Cortex of kidney (tissue), 1 donor: ENCODE results near the gene PTPN20.
"Not testable (repeated sequence)": the region's sequence is repeated elsewhere in the genome, so short reads cannot be mapped to it uniquely, and the experiment has no call there.

Experiments
- DNase-seq: peaks from one replicate; lab custom pipeline; 2025; lab: John Stamatoyannopoulos, UW

Gene PTPN20, protein sequence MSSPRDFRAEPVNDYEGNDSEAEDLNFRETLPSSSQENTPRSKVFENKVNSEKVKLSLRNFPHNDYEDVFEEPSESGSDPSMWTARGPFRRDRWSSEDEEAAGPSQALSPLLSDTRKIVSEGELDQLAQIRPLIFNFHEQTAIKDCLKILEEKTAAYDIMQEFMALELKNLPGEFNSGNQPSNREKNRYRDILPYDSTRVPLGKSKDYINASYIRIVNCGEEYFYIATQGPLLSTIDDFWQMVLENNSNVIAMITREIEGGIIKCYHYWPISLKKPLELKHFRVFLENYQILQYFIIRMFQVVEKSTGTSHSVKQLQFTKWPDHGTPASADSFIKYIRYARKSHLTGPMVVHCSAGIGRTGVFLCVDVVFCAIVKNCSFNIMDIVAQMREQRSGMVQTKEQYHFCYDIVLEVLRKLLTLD

DNA sequence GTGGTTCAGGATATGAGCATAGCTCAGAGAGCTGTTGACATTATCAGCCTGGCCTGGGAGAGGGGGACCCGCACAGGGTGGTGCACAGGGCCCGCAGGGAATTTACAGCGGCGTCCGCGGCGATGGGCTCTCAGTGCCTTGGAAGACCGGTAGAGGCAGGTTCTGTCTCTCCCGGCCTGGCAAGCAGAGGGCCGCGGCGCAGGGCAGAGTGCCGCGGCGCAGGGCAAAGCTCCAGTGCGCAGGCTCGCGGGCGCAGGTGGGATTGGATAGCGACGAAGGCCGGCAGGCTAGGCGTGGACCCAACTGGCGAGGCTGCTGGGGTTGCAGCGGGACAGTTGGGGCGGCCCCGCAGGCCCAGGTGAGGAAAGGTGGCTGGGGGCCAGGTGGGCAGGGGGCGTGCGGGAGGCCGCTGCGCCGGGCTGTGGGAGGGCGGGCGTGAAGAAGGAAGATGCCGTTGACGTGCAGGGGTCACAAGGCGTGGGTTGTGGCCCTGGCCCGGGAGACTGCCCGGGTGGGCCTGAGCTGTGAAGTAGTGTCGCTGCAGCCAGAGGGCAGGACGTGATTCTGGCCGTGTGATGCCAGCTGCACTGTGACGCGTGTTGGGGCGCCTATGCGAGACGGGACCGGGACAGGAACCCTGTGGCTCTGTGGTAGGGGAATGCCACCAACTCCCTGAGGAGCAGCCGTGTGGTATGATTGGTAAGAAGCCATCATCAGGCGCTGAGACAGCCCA, at the start of gene PTPN20:
PTPN20 (plus strand) TSS at position 285 of the 733 bp plus-strand sequence. CDS start 21,072 bp downstream, outside the sequence.
- DNase-seq = not testable (repeated sequence)

DNA sequence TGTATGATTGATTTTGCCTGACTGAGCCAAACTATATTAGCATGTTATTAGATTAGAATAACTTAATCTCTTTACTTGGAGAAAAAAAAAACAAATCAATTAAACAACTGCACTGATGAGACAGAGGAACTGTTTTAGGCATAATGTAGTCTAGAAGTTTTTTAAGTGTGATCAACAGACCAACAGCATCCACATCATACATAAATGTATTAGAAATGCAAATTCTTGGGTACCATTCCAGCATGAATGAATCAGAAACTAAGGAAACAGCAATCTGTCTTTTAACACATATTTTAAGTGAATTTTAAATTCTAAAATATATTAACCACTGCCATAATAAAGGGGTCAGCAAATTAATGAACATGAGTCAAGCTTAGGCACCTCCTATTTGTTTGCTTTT, 41.5 kb upstream of the PTPN20 start:
- DNase-seq = not testable (repeated sequence)

DNA sequence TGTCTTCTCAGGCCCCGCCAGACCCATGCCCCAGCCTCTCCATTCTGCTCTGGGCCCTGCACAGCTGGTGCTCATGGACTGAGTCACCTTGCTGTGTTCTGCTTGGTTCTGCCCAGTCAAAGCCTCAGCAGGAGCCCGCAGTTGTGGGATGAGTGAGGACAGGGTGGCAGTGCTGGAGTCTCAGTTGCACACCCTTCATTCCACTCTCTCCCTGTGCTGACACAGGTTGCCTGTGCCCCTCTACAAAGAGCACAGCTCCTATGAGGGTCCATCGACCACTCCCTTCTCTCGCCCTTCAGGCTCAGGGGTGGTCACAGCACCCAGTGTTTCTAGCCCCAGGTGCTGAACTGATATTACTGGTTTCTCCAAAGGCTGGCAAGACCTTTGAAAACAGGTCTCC, 39.6 kb upstream of the PTPN20 start:
- DNase-seq = not testable (repeated sequence)

DNA sequence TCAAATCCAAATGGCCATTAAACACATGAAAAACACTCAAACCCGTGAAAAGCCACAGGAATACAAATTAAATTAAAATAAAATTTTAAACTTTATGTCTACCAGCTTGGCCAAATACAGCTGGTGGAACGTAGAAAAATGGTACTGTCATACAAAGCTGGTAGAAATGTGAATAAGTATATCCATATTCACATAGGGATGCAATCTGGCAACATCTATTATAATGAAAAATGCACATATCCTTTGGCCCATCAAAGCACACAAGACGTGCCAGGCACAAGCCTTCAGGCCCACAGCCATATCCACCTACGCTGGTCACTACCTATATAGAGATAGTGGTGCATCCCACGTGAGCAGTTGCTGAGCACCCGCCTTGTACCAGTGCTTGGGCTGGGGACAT, 35.9 kb upstream of the PTPN20 start:
- DNase-seq = not testable (repeated sequence)

DNA sequence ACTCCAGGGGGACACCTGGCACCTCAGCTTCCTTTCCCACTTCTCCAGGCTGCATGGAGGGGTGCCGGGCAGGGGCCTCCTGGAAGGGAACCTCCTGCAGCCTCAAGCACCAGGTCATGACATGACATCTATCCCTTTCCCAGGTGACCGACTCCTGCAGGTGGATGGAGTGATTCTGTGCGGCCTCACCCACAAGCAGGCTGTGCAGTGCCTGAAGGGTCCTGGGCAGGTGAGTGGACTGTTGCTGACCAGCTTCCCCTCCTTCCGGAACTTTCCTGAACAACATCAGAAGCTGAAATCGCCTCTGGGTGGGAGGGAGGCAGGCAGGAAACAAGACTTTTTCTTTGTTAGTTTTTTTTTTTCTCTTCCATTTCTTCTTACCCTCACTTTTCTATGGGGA, 34.5 kb upstream of the PTPN20 start:
- not testable (repeated sequence) for DNase-seq

DNA sequence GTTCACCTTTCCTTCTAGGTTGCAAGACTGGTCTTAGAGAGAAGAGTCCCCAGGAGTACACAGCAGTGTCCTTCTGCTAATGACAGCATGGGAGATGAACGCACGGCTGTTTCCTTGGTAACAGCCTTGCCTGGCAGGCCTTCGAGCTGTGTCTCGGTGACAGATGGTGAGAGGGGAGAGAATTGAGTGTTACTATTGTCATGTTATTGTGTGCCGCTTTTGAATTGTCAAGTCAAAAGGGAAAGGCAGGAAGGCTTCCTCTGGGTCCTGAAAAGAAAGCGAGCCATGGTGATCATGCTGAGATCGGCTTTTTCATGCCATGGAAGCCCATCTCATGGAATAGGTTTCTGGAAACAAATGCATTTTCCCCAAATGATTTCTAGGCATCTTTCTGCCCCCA, 32.5 kb upstream of the PTPN20 start:
- DNase-seq = not testable (repeated sequence)

DNA sequence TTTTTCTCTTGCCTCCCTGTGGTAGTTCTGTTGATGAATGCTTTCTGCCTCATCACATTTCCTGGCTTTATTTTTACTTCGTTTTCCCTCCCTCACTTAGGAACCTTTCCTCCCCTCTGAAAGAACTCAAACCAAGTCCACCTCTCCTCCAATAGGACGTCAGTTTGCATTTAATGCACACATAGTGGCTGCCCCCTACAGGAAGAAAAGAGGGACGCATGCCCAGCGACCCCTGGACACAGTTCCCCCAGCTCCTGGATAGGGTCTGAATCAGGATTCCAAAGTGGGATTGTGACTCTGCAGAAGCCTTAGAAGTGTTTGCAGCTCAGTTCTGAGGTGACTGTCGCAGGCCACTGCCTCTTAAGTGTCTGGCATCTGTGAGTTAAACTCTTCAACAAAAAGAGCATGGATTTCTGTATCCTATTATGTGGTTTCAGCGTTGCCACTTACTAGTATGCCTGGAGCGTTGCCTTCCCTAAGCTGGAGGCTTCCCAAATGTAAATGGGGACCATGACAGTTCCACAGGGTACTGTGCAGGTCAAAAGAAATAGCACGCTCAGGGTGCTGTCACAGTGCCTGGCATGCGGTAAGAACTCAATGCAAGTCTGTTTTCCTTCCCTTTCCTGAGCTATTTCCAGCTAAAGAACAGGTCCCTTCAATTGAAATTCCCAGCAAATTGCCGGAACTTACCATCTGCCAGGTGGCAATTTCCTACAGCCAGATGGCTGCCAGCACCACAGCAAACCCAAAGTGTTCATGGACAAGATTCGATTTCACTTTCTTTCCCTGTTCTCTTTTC, 20.2 kb upstream of the PTPN20 start:
- not testable (repeated sequence) for DNase-seq

DNA sequence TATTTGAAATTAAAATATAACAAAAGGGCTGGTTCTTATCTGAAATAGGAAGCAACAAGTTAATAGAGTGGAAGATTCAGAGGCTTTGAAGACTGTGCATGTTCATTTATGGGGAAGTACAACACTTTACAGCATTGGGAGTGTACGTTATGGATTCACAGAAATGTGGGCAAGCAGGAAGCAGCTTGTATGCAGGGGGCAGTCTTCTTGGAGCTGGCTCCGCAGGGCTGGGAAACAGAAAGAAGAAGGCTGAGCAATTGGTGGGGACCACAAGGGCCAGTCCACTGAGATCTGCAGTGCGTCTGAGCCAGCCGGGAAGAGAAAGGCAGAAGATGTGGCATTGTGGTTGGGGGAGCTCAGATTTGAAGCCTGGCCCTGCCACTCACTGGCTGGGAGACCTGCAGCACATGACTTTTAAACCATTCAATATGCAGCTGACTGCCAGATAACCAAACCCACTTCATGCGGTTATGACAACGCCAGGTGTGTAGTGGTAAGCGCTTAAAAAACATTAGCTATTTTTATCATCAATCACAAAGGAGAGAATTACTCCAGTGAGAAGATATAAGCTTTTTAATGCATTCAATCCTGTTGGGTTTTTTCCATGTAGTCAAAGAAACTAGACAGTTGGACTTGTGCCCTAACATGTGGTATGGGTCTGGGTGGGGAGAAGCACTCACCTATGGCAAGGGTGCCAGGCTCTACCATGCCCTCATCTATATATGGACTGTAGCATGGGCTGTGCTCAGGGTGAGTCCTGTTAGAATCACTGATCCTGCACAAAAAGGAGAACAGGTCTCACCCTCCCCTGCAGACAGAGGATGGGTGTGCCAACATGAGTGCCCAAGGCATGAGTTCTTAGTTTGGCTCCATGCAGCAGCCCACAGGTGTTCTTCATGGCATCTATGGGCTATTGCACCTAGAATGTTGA, 14.2 kb upstream of the PTPN20 start:
- DNase-seq = not testable (repeated sequence)

DNA sequence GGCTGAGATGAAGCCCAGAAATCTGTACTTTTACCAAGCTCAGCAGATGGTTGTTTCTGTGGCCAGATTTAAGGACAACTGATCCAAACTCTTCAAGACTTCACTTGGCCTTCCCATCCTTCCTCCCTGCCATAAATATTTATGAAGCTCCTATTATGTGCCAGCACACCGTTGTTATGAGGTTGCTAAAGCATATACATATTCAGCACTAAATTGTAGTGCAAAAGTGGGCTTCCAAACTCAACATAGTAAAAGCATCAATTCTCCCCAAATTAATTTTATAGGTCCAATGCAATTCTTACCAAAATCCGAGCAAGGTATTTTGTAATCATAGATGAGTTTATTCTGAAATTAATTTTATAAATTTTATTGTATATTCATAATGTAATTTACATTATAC, 10.0 kb upstream of the PTPN20 start:
- DNase-seq = not testable (repeated sequence)

DNA sequence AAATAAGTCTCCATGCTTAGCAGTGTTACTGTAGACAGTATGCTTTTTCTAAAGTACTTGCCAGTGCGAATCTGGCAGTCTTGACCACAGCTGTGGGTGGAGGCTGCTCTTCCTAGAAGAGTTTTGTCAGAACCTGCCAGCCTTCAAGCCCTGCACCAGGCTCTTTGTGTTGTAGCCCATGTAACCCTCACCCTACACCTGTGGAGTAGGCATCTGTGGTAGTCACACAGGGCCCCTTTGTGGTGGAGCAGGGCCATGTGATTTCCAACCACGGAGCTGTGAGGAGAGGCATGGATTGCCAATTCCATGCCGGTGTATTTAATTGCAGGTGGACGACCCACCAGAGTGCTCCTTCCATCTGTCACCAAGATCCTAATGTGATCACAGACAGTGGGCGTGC, 7.4 kb upstream of the PTPN20 start:
- DNase-seq = not testable (repeated sequence)

DNA sequence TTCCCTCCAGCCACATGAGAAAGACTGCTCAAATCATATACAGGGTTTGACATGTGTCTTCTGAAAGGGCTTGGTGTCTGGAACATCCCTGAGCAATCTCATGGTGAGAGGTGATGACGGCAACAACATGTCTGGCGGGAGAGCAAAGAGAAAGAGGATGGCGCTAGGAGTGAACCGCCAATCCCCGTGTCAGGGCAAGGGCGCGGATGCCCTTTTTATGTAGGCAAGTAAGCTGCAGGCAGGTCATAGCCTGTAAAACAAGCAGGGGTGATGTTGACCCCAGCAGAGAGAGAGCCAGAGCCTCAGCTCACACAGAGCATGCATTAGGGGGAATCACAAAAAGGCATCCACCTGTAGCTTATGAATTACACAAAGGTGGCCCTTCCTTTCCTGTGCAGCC, 4.9 kb upstream of the PTPN20 start:
- DNase-seq = not testable (repeated sequence)

DNA sequence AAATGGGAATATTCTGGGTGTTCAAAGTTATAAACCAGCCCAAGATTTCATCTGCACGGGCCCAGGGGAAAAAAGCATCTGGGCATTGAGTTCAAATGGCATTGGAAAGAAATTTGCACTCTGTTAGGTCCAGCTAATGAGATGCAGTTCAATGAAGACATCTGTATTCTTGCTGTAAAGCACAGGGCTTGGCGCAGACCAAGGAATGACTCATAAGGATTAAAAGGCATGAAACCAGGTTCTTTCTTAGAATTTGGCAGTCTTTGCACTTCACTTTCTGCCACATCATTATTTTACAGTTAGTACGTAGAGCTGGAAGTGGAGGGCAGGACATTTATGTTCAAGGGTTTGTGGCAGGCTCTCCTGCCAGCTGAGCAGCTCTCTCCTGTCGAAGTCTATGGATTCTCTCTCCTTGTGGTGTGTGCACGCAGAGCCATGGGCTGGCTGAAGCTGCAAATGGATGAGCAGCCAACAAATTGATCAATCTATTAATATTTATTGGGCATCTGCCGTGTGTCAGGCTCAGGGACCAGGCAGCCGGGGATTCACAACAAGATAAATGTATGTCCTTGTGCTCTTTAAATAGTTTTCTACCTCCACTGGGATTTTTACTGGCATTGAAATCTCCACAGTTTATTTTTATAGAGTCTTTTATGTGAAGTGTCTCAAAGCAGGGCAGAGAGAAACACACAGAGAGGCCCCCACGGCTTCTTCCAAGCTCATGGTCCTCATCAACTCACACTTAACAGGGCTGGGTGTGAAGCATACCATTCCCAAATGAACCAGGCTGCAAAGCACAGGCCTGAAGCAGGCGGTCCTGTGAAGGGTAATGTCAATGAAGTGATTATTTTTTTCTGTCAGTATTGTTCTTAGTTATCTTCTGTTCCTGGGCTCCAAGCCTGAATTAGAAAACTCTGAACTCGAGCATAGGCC, 3.8 kb upstream of the PTPN20 start:
- not testable (repeated sequence) for DNase-seq

DNA sequence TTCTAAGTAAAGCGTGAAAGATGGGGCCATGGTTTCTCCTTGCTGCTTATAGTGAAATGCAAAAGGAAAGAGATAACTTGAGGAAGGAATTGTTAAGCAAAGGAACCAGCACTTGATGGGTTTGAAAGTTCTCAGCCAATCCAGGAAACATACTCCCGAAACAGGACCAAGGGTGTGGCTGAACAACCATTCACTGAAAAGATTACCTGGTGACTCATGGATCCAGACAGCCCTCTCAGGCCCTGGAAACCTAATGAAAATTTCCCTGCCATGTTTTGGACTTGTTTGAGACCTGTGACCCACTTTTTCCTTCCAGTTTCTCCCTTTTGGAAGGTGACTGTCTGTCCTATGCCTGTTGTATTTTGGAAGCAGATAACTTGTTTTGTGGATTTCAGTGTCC, 11.3 kb downstream of the PTPN20 start:
- not testable (repeated sequence) for DNase-seq

DNA sequence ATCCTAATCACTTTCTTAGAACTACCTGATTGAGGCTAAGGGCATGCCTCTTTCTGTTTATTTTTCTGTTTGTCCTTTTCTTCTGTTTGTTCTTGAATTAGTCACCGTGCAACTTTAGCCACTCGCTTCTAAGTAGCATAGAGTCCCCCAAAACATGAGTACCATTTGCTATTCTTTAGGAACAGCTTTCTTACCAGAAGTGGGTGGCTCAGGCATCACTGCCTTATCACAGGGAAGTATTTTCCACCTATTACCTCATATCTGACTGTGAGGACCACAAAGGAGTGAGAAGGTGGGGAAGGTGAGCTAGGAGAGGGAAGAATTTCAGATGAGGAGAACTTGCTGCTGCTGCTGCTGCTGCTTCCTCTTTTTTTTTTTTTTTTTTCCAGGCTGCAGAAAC, 13.9 kb downstream of the PTPN20 start:
- DNase-seq = not testable (repeated sequence)

DNA sequence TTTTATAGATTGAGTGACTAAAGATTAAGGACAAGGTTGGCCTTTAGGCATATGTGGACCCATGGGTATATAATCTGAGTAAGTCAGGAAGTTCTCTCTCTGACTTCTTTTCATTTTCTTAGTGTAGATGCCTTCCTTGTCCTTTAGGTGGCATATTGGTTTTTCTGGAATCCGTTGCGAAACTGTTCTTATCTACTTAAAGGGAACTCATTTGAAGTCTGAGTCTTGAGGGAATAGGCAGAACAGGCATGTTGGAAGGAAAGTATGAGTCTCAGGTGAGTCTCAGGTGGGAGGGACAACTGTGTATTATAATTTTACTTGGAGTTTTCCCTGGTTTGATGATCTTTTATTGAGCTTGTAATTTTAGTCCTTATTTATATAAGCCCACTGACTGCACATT, 14.6 kb downstream of the PTPN20 start:
- not testable (repeated sequence) for DNase-seq

DNA sequence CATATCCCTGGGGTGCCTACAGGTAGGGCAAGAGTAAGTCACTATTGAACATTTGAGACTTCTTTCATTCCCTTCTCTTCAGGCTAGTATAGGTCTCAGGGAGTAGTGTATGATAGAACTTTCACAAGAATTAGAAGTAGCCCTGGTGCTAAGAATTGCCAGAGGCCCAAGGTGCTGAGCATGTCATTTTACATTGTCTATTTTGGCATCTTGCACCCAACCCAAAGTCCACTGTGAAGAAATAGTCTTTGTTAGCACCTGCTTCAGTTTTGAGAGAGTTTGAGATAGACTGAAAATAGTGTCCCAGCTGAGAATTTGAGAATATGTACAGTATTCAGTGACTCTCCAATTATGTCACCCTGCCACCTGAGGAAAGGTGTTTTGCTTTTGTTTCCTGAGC, 17.6 kb downstream of the PTPN20 start:
- not testable (repeated sequence) for DNase-seq

DNA sequence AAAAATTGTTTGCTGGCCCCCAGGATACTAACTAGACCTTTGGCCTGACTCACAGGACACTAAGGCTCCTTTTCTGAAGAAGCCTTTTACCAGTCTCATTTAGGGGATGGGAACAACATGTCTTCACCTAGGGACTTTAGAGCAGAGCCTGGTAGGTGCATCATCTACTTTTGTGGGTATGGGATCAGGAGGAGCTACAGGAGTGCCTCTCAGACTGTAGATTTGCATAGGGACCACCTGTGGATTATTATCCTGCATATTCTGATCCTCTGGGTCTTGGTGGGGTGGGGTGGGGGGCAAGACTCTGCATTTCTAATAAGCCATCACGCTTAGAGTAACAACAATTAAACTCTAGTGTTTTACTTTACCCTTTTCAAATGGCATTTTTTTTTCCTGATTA, 21.2 kb downstream of the PTPN20 start:
- DNase-seq = not testable (repeated sequence)

DNA sequence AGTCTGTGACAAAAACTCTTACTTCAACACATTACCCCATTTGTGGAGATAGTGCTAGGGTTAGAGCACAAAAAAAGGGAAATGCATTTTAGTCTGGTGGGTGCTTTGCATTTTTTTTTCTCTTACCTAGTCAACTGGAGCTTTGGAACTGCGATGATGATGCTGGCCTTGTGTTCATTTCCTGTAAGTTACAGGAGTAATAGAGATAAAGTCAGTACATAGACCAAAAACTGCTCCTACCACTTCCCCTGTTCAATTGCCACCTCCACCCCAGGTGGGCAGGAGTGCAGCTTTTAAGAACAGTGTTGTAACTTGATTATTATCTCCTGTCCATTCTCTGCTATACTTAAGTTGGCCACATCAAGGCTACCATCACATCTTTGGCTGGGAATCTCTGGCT, 29.9 kb downstream of the PTPN20 start:
- DNase-seq = not testable (repeated sequence)

DNA sequence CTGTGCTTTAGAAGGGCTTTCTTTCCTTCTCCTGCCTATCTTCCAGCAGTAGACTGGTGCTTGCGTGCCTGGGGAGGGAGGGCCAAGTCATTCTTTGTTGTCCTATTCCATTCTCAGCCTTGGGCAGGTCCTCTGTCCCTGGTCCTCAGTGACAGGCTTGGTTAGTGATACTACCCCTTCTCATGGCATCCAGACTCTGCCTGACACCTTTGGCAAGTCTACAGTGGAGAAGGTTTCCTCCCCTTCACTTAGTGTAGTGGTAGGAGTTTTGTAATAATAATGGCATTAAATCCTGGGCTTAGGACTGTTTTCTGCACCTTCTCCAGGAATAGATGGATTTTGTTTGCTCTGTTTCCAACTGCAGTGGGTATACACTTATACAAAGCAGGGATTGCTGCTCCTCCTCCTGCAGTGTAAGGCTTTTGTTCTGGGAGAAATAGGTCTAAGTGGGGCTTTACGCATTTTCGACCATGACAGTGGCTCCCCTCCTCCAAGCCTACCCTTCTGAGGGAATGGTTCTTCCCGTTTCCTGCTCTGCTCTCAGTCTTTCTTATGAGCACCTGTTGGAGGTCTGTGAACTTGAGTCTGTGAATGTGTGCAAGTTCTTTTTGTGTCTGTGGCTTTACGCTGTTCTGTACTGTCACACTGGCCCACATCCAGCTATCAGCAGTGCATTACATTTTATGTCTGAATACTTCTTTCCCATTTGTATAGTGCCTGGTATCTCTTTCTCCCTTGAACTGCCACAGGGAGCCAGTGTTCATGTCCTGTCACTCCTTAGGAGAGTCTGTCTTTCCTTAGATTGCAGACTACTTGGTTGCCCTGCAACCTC, 37.7 kb downstream of the PTPN20 start:
- not testable (repeated sequence) for DNase-seq
